BE2C (cell line): Measurements from ENCODE around the gene ESYT2.
A peak's percentile ranks its signal among the peaks of the same experiment; 100 is the strongest.
"Not testable (repeated sequence)": the region's sequence is repeated elsewhere in the genome, so short reads cannot be mapped to it uniquely, and the experiment has no call there.

Source experiments
- DNase-seq: peaks from one replicate; pipeline ENCODE4 v3.0.0-alpha.2; 2020
- H3K27me3 ChIP-seq: fragments of 250-450 bp; sonication (Bioruptor Pico); 2 replicates; pipeline ENCODE4 v1.5.1; 2020; ENCODE audit warnings: mild to moderate bottlenecking
- H3K36me3 ChIP-seq: fragments of 250-450 bp; sonication (Bioruptor Pico); 2 replicates; pipeline ENCODE4 v1.5.1; 2020; ENCODE audit warnings: mild to moderate bottlenecking
- H3K4me1 ChIP-seq: fragments of 250-450 bp; sonication (Bioruptor Pico); 2 replicates; pipeline ENCODE4 v1.5.1; 2020
- H3K4me3 ChIP-seq: 2 replicates; pipeline ENCODE4 v1.5.1; 2011; ENCODE audit warnings: low read depth, low read length
- H3K9me3 ChIP-seq: fragments of 250-450 bp; sonication (Bioruptor Pico); 2 replicates; pipeline ENCODE4 v1.5.1; 2020
- CTCF ChIP-seq: IDR thresholded peaks from 2 replicates; pipeline ENCODE4 v1.5.1; 2012; ENCODE audit warnings: mild to moderate bottlenecking, low read depth, low read length

Gene ESYT2

GRCh38 chr7:158863611-158864506 is 34.5 kb upstream of the ESYT2 start:
- DNase-seq, result peak; percentile 39
- Histone ChIP-seq H3K36me3 (no peaks in the 10 kb centered on the region), H3K4me3 (peak overlapping the region; percentile 59), H3K9me3 (no peaks in the 10 kb centered on the region), H3K27me3 (no peaks in the 10 kb centered on the region), H3K4me1 (no peaks in the 10 kb centered on the region)
- no peak for TF ChIP-seq CTCF

- not testable (repeated sequence) for H3K4me1 ChIP-seq, H3K27me3 ChIP-seq, H3K9me3 ChIP-seq, H3K36me3 ChIP-seq
- H3K4me3 ChIP-seq, result peak overlapping the region; percentile 59
- DNase-seq, result peak; percentile 35
Observed at GRCh38 chr7:158862985-158863610, 33.8 kb upstream of the ESYT2 start.

GRCh38 chr7:158861936-158862704 is 32.8 kb upstream of the ESYT2 start:
- Histone ChIP-seq H3K27me3 (no peaks in the 10 kb centered on the region), H3K9me3 (no peaks in the 10 kb centered on the region), H3K4me1 (no peaks in the 10 kb centered on the region), H3K4me3 (no peak overlapping the region), H3K36me3 (no peaks in the 10 kb centered on the region)
- no peak for TF ChIP-seq CTCF
- no peak for DNase-seq

GRCh38 chr7:158861004-158861787 is 31.9 kb upstream of the ESYT2 start:
- Histone ChIP-seq H3K4me1 (no peaks in the 10 kb centered on the region), H3K4me3 (no peak overlapping the region), H3K9me3 (no peaks in the 10 kb centered on the region)

GRCh38 chr7:158860394-158860793 is 31.1 kb upstream of the ESYT2 start:
- H3K36me3 ChIP-seq, result no peaks in the 10 kb centered on the region
- no peak for TF ChIP-seq CTCF
- no peaks in the 10 kb centered on the region for H3K9me3 ChIP-seq
- H3K27me3 ChIP-seq, result no peaks in the 10 kb centered on the region
- H3K4me1 ChIP-seq, result no peaks in the 10 kb centered on the region
- no peak for DNase-seq
- H3K4me3 ChIP-seq, result no peak overlapping the region

More at GRCh38 chr7:158861004-158861787, 31.9 kb upstream of the ESYT2 start:
- DNase-seq, result no peak
- Histone ChIP-seq H3K27me3 (no peaks in the 10 kb centered on the region), H3K36me3 (no peaks in the 10 kb centered on the region)
- no peak for TF ChIP-seq CTCF
